Uterus (tissue), 2 donors: ENCODE measurements around the gene SULT1A4.
"Not testable (repeated sequence)": the region's sequence is repeated elsewhere in the genome, so short reads cannot be mapped to it uniquely, and the experiment has no call there.

Experiments used
- POLR2A ChIP-seq, 2 donors: fragments of 450-650 bp; IDR thresholded peaks; one replicate each; pipeline ENCODE4 v1.6.1; 2016; ENCODE audit warnings: antibody characterized with exemption in 2 of 2, mild to moderate bottlenecking in 1 of 2, moderate library complexity in 1 of 2
- TF ChIP-seq, protein P1 (sequence below), 4 experiments: fragments of 200-600 bp in 2 of 4; fragments of 450-650 bp in 2 of 4; sonication (generic) in 2 of 4; IDR thresholded peaks; one replicate each; pipeline ENCODE4 v1.5.1; 2016 to 2019; ENCODE audit warnings: antibody characterized with exemption in 4 of 4, mild to moderate bottlenecking in 2 of 4, moderate library complexity in 1 of 4

DNA sequence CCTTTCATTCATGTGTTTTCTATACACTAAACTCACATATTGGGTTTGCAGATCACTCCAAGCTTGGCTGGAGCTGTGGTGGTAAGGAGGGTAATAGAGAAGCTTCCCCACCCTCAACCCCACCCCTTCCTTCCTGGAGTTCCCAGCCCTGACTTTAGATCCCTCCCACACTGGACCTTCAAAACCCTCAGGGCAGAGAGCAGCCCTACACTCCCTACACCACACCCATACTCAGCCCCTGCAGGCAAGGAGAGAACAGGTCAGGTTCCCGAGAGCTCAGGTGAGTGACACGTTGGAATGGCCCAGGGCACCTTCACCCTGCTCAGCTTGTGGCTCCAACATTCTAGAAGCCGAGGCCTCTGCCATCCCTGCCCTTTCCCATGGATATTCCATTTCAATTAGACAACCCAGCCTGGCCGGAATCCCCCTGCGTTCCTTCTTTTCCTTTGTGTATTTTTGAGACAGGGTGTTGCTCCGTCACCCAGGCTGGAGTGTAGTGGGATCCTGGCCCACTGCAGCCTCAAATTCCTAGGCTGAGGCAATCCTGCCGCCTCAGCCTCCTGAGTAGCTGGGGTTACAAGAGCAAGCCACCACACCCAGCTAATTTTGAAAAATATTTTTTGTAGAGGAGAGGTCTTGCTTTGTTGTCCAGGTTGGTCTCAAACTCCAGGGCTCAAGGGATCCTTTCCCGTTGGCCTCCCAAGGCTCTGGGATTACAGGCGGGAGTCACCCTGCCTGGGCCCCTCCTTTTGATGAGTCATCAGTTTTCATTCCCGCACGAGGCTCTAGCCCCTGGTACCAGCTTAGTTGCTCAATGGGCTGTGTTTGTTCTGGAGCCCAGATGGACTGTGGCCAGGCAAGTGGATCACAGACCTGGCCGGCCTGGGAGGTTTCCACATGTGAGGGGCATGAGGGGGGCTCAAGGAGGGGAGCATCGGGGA, at the start of gene SULT1A4:
- TF ChIP-seq, protein P1, sequence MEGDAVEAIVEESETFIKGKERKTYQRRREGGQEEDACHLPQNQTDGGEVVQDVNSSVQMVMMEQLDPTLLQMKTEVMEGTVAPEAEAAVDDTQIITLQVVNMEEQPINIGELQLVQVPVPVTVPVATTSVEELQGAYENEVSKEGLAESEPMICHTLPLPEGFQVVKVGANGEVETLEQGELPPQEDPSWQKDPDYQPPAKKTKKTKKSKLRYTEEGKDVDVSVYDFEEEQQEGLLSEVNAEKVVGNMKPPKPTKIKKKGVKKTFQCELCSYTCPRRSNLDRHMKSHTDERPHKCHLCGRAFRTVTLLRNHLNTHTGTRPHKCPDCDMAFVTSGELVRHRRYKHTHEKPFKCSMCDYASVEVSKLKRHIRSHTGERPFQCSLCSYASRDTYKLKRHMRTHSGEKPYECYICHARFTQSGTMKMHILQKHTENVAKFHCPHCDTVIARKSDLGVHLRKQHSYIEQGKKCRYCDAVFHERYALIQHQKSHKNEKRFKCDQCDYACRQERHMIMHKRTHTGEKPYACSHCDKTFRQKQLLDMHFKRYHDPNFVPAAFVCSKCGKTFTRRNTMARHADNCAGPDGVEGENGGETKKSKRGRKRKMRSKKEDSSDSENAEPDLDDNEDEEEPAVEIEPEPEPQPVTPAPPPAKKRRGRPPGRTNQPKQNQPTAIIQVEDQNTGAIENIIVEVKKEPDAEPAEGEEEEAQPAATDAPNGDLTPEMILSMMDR (IDR thresholded peaks at IDR 0.05) = not testable (repeated sequence)
- TF ChIP-seq POLR2A (IDR thresholded peaks at IDR 0.05) = not testable (repeated sequence)
